GM23338 (cell line): Measurements from ENCODE around the gene GALNT9. TPM values are rescaled to one million over a fixed set of nuclear protein-coding genes. Genes with fewer than 3 reads are reported as not detected.

Experiments
- ATAC-seq: fragments of 200-7000 bp; cut with Tn5 transposase; 3 replicates; pipeline ENCODE4 v1.9.1; 2020
- DNase-seq: peaks from one replicate; pipeline ENCODE4 v3.0.0-alpha.2; 2015; ENCODE audit warnings: low spot score
- H2AFZ ChIP-seq: fragments of 200-600 bp; sonication (generic); 2 replicates; pipeline ENCODE4 v1.8.0; 2016; ENCODE audit warnings: antibody characterized with exemption, mild to moderate bottlenecking, moderate library complexity
- H3F3A ChIP-seq: fragments of 200-600 bp; sonication (generic); replicated peaks from 2 replicates; pipeline ENCODE4 v1.8.0; 2017; ENCODE audit warnings: antibody characterized with exemption, mixed run types, low read depth
- H3K27ac ChIP-seq: fragments of 200-600 bp; sonication (generic); 2 replicates; pipeline ENCODE4 v1.6.1; 2016; ENCODE audit warnings: low read depth
- H3K27me3 ChIP-seq: fragments of 200-600 bp; sonication (generic); 2 replicates; pipeline ENCODE4 v1.8.0; 2016; ENCODE audit warnings: mild to moderate bottlenecking, mixed run types, moderate library complexity; ENCODE audit not compliant: insufficient read depth
- H3K36me3 ChIP-seq: fragments of 200-600 bp; sonication (generic); 2 replicates; pipeline ENCODE4 v1.8.0; 2016; ENCODE audit warnings: mild to moderate bottlenecking; ENCODE audit not compliant: insufficient read depth
- H3K4me1 ChIP-seq: fragments of 200-600 bp; sonication (generic); 2 replicates; pipeline ENCODE4 v1.8.0; 2016; ENCODE audit warnings: mild to moderate bottlenecking, moderate library complexity; ENCODE audit not compliant: insufficient read depth
- H3K4me2 ChIP-seq: fragments of 200-600 bp; sonication (generic); 2 replicates; pipeline ENCODE4 v1.7.1; 2017; ENCODE audit warnings: mixed run types
- H3K4me3 ChIP-seq: fragments of 200-600 bp; sonication (generic); 2 replicates; pipeline ENCODE4 v1.6.1; 2016; ENCODE audit warnings: mixed run types
- H3K79me2 ChIP-seq: fragments of 200-600 bp; sonication (generic); replicated peaks from 2 replicates; pipeline ENCODE4 v1.8.0; 2017; ENCODE audit warnings: mild to moderate bottlenecking; ENCODE audit not compliant: insufficient read depth
- H3K9me2 ChIP-seq: fragments of 200-600 bp; sonication (generic); 2 replicates; pipeline ENCODE4 v1.8.0; 2017; ENCODE audit not compliant: insufficient read depth
- H4K20me1 ChIP-seq: fragments of 200-600 bp; sonication (generic); replicated peaks from 2 replicates; pipeline ENCODE4 v1.8.0; 2017; ENCODE audit warnings: mild to moderate bottlenecking; ENCODE audit not compliant: insufficient read depth
- H3K27ac Mint-ChIP-seq: 2 replicates; pipeline ENCODE4 v1.8.0; 2020; ENCODE audit warnings: inconsistent platforms, mild to moderate bottlenecking, moderate library complexity, mixed read lengths
- H3K27me3 Mint-ChIP-seq: 3 replicates; pipeline ENCODE4 v1.8.0; 2022; ENCODE audit warnings: low read depth, mild to moderate bottlenecking, moderate library complexity, mixed read lengths, inconsistent platforms; ENCODE audit not compliant: insufficient read depth, poor library complexity
- H3K36me3 Mint-ChIP-seq: 3 replicates; pipeline ENCODE4 v1.8.0; 2021; ENCODE audit warnings: low read depth, mild to moderate bottlenecking, inconsistent platforms, moderate library complexity, mixed read lengths
- H3K4me1 Mint-ChIP-seq: 3 replicates; pipeline ENCODE4 v1.8.0; 2020; ENCODE audit warnings: mild to moderate bottlenecking, inconsistent platforms, mixed read lengths
- H3K4me3 Mint-ChIP-seq: 3 replicates; pipeline ENCODE4 v1.8.0; 2021; ENCODE audit warnings: moderate library complexity, mild to moderate bottlenecking, inconsistent platforms, mixed read lengths
- H3K9me3 Mint-ChIP-seq: 3 replicates; pipeline ENCODE4 v1.8.0; 2020; ENCODE audit warnings: moderate library complexity, mild to moderate bottlenecking, inconsistent platforms, mixed read lengths
- JUNB ChIP-seq: IDR thresholded peaks from one replicate; pipeline ENCODE4 v1.6.1; 2016; ENCODE audit warnings: antibody characterized with exemption; ENCODE audit not compliant: unreplicated experiment
- REST ChIP-seq: IDR thresholded peaks from one replicate; pipeline ENCODE4 v1.6.1; 2018; ENCODE audit warnings: antibody characterized with exemption; ENCODE audit not compliant: unreplicated experiment
- polyA plus RNA-seq: library from polyadenylated mRNA; unstranded; fragments of >200 nt; fragmentation: Nextera tagmentation; extraction: Ambion mirVana; gene quantifications from 2 replicates; pipeline ENCODE4 v1.2.1, GENCODE V29; 2016
- total RNA-seq: library from RNA; depleted of rRNA; stranded (reverse); fragments of >200 nt; shearing (Covaris generic); gene quantifications from 2 replicates; pipeline ENCODE4 v1.2.3, GENCODE V29; 2014
- TF ChIP-seq, protein P1 (sequence below): IDR thresholded peaks from 2 replicates; pipeline ENCODE4 v1.6.1; 2016; ENCODE audit warnings: antibody characterized with exemption

Gene GALNT9
- total and polyA plus RNA-seq, 2 experiments from 2014 or later, result 0.81 to 2.5 TPM

DNA sequence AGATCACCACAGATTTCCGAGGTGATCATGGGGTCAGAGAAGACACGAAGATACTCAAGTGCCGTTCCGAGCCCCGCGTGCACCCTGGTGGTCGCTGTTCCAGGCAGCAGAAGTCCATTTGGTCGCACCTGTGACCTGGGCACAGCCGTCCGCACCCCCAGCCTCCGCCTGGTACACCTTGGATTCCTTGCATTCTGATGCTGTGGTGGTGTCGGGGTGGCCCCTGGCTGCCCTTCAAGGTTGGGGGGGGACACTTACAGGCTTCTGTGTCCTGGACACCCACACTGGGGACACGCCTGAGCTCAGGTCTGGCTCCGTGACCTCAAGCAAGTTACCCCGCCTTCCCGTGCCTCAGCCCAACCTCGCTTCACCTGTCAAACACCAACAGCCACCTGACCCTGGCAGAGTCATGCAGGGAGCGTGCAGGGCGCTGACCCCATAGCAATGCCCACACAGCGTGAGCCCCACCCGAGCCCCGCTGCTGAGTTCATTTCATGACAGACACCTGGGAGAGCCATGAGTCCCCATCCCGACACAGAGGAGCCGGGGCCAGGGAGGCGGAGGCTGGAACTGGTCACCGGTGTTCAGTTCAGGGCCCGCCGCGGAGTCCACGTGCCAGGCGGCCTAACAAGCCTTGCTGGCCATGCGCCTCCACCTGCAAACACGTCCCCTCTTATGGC is 17.9 kb upstream of the GALNT9 start:
- Mint-ChIP-seq H3K27me3 (peaks cover 29% of the 10 kb centered on the region), H3K4me1 (peaks cover 3% of the 10 kb centered on the region; the same call in 2 of the 3 replicates), H3K9me3 (peaks cover 2% of the 10 kb centered on the region; the same call in 2 of the 3 replicates), H3K27ac (no peak overlapping the region), H3K4me3 (no peak overlapping the region), H3K36me3 (no peaks in the 10 kb centered on the region)
- DNase-seq (no peak), ATAC-seq (no peak)
- Histone ChIP-seq H3K79me2 (no peaks in the 10 kb centered on the region), H3F3A (peaks cover 8% of the 10 kb centered on the region), H3K27me3 (no peaks in the 10 kb centered on the region), H3K4me2 (no peak overlapping the region), H2AFZ (no peak overlapping the region), H3K9me2 (no peaks in the 10 kb centered on the region), H3K4me1 (no peaks in the 10 kb centered on the region), H3K27ac (no peak overlapping the region), H4K20me1 (no peaks in the 10 kb centered on the region; the same call in 1 of the 2 replicates), H3K36me3 (no peaks in the 10 kb centered on the region), H3K4me3 (no peak overlapping the region)
- TF ChIP-seq, protein P1, sequence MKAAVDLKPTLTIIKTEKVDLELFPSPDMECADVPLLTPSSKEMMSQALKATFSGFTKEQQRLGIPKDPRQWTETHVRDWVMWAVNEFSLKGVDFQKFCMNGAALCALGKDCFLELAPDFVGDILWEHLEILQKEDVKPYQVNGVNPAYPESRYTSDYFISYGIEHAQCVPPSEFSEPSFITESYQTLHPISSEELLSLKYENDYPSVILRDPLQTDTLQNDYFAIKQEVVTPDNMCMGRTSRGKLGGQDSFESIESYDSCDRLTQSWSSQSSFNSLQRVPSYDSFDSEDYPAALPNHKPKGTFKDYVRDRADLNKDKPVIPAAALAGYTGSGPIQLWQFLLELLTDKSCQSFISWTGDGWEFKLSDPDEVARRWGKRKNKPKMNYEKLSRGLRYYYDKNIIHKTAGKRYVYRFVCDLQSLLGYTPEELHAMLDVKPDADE, result no peak
- TF ChIP-seq JUNB, result no peak

DNA sequence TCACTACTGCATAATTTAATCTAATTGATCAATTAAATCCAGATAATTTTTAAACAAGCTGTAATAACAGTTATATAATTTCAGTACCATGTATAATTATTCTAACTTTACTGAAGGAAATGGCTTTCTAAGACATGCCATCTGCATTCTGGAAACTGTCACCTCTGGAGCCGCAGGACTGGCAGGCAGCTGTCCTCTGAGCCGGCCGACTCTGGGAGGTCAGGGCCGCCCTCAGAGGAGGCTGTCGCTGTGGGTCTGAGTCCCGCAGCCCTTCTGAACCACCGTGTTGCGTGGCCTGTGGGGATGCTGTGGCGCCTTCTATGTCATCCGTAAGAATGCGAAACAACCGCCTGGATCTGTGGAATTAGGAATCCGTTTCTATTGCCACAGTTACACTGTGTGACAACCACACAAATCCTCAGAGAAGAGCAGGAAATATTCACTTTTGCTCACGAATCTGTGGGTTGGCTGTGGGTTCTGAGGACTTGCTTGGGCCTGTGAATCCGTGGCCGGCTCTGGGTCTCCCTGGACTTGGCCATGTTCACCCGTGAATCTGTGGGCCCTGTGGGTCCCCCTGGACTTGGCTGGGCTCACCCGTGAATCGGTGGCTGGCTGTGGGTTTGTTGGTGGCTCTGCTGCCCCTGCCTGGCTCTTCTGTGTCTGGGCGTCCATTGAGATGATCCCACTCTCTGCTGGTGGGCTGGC is 17.2 kb upstream of the GALNT9 start:
- H3K4me1 Mint-ChIP-seq, result peaks cover 3% of the 10 kb centered on the region; the same call in 2 of the 3 replicates
- H3K27me3 Mint-ChIP-seq, result peaks cover 27% of the 10 kb centered on the region
- H3K9me2 ChIP-seq, result no peaks in the 10 kb centered on the region
- no peaks in the 10 kb centered on the region for H3K9me3 Mint-ChIP-seq
- H3K4me2 ChIP-seq, result no peak overlapping the region
- H3K27ac Mint-ChIP-seq, result no peak overlapping the region
- H3K36me3 Mint-ChIP-seq, result no peaks in the 10 kb centered on the region
- no peaks in the 10 kb centered on the region for H3K4me1 ChIP-seq
- no peaks in the 10 kb centered on the region for H4K20me1 ChIP-seq
- DNase-seq (no peak), ATAC-seq (no peak)
- peaks cover 8% of the 10 kb centered on the region for H3F3A ChIP-seq
- no peaks in the 10 kb centered on the region for H3K79me2 ChIP-seq
- TF ChIP-seq REST, result no peak
- H3K27me3 ChIP-seq, result no peaks in the 10 kb centered on the region
- H3K4me3 ChIP-seq, result no peak overlapping the region
- H3K4me3 Mint-ChIP-seq, result no peak overlapping the region
- H3K27ac ChIP-seq, result no peak overlapping the region
- no peaks in the 10 kb centered on the region for H3K36me3 ChIP-seq
- no peak overlapping the region for H2AFZ ChIP-seq
